OCI-LY1 (cell line): ENCODE measurements around the gene TM4SF18.

Experiments
- H2AFZ ChIP-seq: fragments of 200-600 bp; sonication (generic), shearing (Covaris generic); 2 replicates; pipeline ENCODE4 v1.6.0; 2014; ENCODE audit warnings: antibody characterized with exemption, mild to moderate bottlenecking, low read length
- H3F3A ChIP-seq: fragments of 200-600 bp; sonication (generic), shearing (Covaris generic); 2 replicates; pipeline ENCODE4 v1.6.0; 2014; ENCODE audit warnings: mild to moderate bottlenecking, antibody characterized with exemption, low read length, moderate library complexity; ENCODE audit not compliant: insufficient read depth
- H3K27ac ChIP-seq: fragments of 200-600 bp; sonication (generic); 2 replicates; pipeline ENCODE4 v1.5.1; 2014; ENCODE audit warnings: low read length, mixed run types, mild to moderate bottlenecking, low read depth; ENCODE audit not compliant: poor library complexity, severe bottlenecking
- H3K27me3 ChIP-seq: fragments of 200-600 bp; sonication (generic); 2 replicates; pipeline ENCODE4 v1.6.0; 2014; ENCODE audit warnings: antibody characterized with exemption, mild to moderate bottlenecking, low read length, moderate library complexity; ENCODE audit not compliant: insufficient read depth
- H3K36me3 ChIP-seq: fragments of 200-600 bp; sonication (generic); 2 replicates; pipeline ENCODE4 v1.6.1; 2014; ENCODE audit warnings: mild to moderate bottlenecking, antibody characterized with exemption, low read length, moderate library complexity, mixed read lengths; ENCODE audit not compliant: insufficient read depth
- H3K4me1 ChIP-seq: fragments of 200-600 bp; sonication (generic); 2 replicates; pipeline ENCODE4 v1.5.1; 2014; ENCODE audit warnings: mild to moderate bottlenecking, low read length, moderate library complexity; ENCODE audit not compliant: insufficient read depth, severe bottlenecking
- H3K4me2 ChIP-seq: fragments of 200-600 bp; sonication (generic), shearing (Covaris generic); 2 replicates; pipeline ENCODE4 v1.6.1; 2014; ENCODE audit warnings: low read length
- H3K4me3 ChIP-seq: fragments of 200-600 bp; sonication (generic); 2 replicates; pipeline ENCODE4 v1.5.1; 2014; ENCODE audit warnings: low read length, low read depth, mild to moderate bottlenecking, mixed read lengths; ENCODE audit not compliant: poor library complexity, severe bottlenecking
- H3K79me2 ChIP-seq: fragments of 200-600 bp; shearing (Covaris generic); 2 replicates; pipeline ENCODE4 v1.6.1; 2016; ENCODE audit warnings: mixed run types, low read length, mixed read lengths; ENCODE audit not compliant: insufficient read depth
- H3K9ac ChIP-seq: fragments of 200-600 bp; sonication (generic), shearing (Covaris generic); 2 replicates; pipeline ENCODE4 v1.6.1; 2014; ENCODE audit warnings: mild to moderate bottlenecking, low read length, mixed read lengths
- H3K9me2 ChIP-seq: fragments of 200-600 bp; sonication (generic), shearing (Covaris generic); 2 replicates; pipeline ENCODE4 v1.6.1; 2014; ENCODE audit warnings: low read depth, mild to moderate bottlenecking, low read length, mixed read lengths
- H3K9me3 ChIP-seq: fragments of 200-600 bp; shearing (Covaris generic); 2 replicates; pipeline ENCODE4 v1.6.1; 2014; ENCODE audit warnings: low read length, mixed read lengths
- H4K20me1 ChIP-seq: fragments of 200-600 bp; sonication (generic), shearing (Covaris generic); 2 replicates; pipeline ENCODE4 v1.6.0; 2016; ENCODE audit warnings: mild to moderate bottlenecking, low read length; ENCODE audit not compliant: insufficient read depth
- EZH2 ChIP-seq: fragments of 200-600 bp; sonication (generic), shearing (Covaris generic); IDR thresholded peaks from 2 replicates; pipeline ENCODE4 v1.8.0; 2017; ENCODE audit warnings: borderline replicate concordance, mixed run types, mild to moderate bottlenecking, antibody characterized with exemption, low read length, moderate library complexity, mixed read lengths
- TF ChIP-seq, protein P1 (sequence below): fragments of 200-600 bp; sonication (generic), shearing (Covaris generic); IDR thresholded peaks from 2 replicates; pipeline ENCODE4 v1.5.1; 2017; ENCODE audit warnings: mild to moderate bottlenecking, antibody characterized with exemption, low read length, moderate library complexity, mixed read lengths

The TM4SF18 gene

GRCh38 chr3:149368674-149369497 lies 35.5 kb upstream of the TM4SF18 start:
- H3K27me3 ChIP-seq, result no peaks in the 10 kb centered on the region
- no peak overlapping the region for H3K4me2 ChIP-seq
- no peak overlapping the region for H3K9ac ChIP-seq
- no peaks in the 10 kb centered on the region for H3K4me1 ChIP-seq
- no peaks in the 10 kb centered on the region for H3K79me2 ChIP-seq
- no peak for TF ChIP-seq EZH2
- TF ChIP-seq, protein P1, sequence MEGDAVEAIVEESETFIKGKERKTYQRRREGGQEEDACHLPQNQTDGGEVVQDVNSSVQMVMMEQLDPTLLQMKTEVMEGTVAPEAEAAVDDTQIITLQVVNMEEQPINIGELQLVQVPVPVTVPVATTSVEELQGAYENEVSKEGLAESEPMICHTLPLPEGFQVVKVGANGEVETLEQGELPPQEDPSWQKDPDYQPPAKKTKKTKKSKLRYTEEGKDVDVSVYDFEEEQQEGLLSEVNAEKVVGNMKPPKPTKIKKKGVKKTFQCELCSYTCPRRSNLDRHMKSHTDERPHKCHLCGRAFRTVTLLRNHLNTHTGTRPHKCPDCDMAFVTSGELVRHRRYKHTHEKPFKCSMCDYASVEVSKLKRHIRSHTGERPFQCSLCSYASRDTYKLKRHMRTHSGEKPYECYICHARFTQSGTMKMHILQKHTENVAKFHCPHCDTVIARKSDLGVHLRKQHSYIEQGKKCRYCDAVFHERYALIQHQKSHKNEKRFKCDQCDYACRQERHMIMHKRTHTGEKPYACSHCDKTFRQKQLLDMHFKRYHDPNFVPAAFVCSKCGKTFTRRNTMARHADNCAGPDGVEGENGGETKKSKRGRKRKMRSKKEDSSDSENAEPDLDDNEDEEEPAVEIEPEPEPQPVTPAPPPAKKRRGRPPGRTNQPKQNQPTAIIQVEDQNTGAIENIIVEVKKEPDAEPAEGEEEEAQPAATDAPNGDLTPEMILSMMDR, result no peak
- no peaks in the 10 kb centered on the region for H3F3A ChIP-seq
- no peak overlapping the region for H3K4me3 ChIP-seq
- no peaks in the 10 kb centered on the region for H3K36me3 ChIP-seq
- no peak overlapping the region for H2AFZ ChIP-seq
- H4K20me1 ChIP-seq, result no peaks in the 10 kb centered on the region
- no peaks in the 10 kb centered on the region for H3K9me2 ChIP-seq
- H3K27ac ChIP-seq, result no peak overlapping the region
- no peaks in the 10 kb centered on the region for H3K9me3 ChIP-seq

GRCh38 chr3:149368201-149368673 lies 34.8 kb upstream of the TM4SF18 start:
- Histone ChIP-seq H4K20me1 (no peaks in the 10 kb centered on the region), H3K9me3 (no peaks in the 10 kb centered on the region), H3K9ac (no peak overlapping the region), H3K4me1 (no peaks in the 10 kb centered on the region), H3K79me2 (no peaks in the 10 kb centered on the region), H3K27me3 (no peaks in the 10 kb centered on the region), H3K27ac (no peak overlapping the region), H3K4me2 (no peak overlapping the region), H2AFZ (no peak overlapping the region), H3F3A (no peaks in the 10 kb centered on the region), H3K4me3 (no peak overlapping the region), H3K9me2 (no peaks in the 10 kb centered on the region), H3K36me3 (no peaks in the 10 kb centered on the region)
- TF ChIP-seq, protein P1, result no peak
- TF ChIP-seq EZH2, result no peak

GRCh38 chr3:149366941-149367840 lies 33.8 kb upstream of the TM4SF18 start:
- no peak overlapping the region for H3K27ac ChIP-seq
- no peaks in the 10 kb centered on the region for H3K9me2 ChIP-seq
- TF ChIP-seq, protein P1, result no peak
- TF ChIP-seq EZH2, result no peak
- no peaks in the 10 kb centered on the region for H3K9me3 ChIP-seq
- no peaks in the 10 kb centered on the region for H4K20me1 ChIP-seq
- H3K27me3 ChIP-seq, result peaks cover under 1% of the 10 kb centered on the region; the same call in 1 of the 2 replicates
- no peak overlapping the region for H3K4me2 ChIP-seq
- no peaks in the 10 kb centered on the region for H3F3A ChIP-seq
- H3K4me3 ChIP-seq, result no peak overlapping the region
- no peaks in the 10 kb centered on the region for H3K79me2 ChIP-seq
- H3K4me1 ChIP-seq, result no peaks in the 10 kb centered on the region
- H3K36me3 ChIP-seq, result no peaks in the 10 kb centered on the region
- H3K9ac ChIP-seq, result no peak overlapping the region
- H2AFZ ChIP-seq, result no peak overlapping the region
